ENCODE measurements around the gene MDP1.
A peak's percentile ranks its signal among the peaks of the same experiment; 100 is the strongest.
"Not testable (repeated sequence)": the region's sequence is repeated elsewhere in the genome, so short reads cannot be mapped to it uniquely, and the experiment has no call there.

The MDP1 gene

DNA sequence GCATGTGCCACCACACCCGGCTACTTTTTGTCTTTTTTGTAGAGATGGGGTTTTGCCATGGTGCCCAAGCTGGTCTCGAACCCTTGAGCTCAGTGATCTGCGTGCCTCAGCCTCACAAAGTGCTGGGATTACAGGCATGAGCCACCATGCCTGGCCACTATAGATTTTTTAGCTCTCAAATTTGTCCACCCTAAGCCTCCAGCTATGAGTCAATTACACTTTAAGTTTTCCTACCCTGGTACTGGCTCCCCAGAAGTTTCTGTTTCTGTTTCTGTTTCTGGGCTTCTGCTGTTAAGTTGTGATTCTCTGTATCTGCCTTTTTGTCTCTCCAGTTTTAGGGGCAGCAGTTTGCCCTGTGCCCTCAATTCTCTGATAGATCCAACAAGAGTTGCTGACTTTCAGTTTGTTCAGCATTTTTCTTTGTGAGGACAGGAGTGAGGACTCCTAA lies 30.9 kb upstream of the MDP1 start:
- Histone ChIP-seq H4K20me1 (ENCODE audit: insufficient read depth, low read length) (no peaks in the 10 kb centered on the region), H3K4me2 (ENCODE audit: low read depth, low read length) (peak overlapping the region; percentile 57; the same call in 1 of the 2 replicates), H3F3A (ENCODE audit: insufficient read depth, low read length) (peaks cover 21% of the 10 kb centered on the region; the same call in 1 of the 2 replicates), H3K4me1 (ENCODE audit: low read length) (peaks cover 6% of the 10 kb centered on the region; the same call in 1 of the 2 replicates), H2AFZ (ENCODE audit: low read length) (no peak overlapping the region), H3K79me2 (ENCODE audit: low read length) (peaks cover 3% of the 10 kb centered on the region; the same call in 1 of the 2 replicates), H3K9ac (ENCODE audit: low read length) (peak overlapping the region; percentile 62), H3K36me3 (replicated peaks; ENCODE audit: insufficient read depth, low read length) (no peaks in the 10 kb centered on the region), H3K4me3 (ENCODE audit: low read length) (peak overlapping the region; percentile 25; the same call in 1 of the 2 replicates), H3K27me3 (replicated peaks; ENCODE audit: insufficient read depth, low read length) (no peaks in the 10 kb centered on the region), H3K27ac (ENCODE audit: low read length) (peak overlapping the region; percentile 84), H3K9me3 (replicated peaks; ENCODE audit: insufficient read depth, low read length) (no peaks in the 10 kb centered on the region), H3K9me2 (replicated peaks; ENCODE audit: insufficient read depth, low read length) (no peaks in the 10 kb centered on the region)
- peak; percentile 70 for DNase-seq
- TF ChIP-seq, protein P1, sequence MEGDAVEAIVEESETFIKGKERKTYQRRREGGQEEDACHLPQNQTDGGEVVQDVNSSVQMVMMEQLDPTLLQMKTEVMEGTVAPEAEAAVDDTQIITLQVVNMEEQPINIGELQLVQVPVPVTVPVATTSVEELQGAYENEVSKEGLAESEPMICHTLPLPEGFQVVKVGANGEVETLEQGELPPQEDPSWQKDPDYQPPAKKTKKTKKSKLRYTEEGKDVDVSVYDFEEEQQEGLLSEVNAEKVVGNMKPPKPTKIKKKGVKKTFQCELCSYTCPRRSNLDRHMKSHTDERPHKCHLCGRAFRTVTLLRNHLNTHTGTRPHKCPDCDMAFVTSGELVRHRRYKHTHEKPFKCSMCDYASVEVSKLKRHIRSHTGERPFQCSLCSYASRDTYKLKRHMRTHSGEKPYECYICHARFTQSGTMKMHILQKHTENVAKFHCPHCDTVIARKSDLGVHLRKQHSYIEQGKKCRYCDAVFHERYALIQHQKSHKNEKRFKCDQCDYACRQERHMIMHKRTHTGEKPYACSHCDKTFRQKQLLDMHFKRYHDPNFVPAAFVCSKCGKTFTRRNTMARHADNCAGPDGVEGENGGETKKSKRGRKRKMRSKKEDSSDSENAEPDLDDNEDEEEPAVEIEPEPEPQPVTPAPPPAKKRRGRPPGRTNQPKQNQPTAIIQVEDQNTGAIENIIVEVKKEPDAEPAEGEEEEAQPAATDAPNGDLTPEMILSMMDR (IDR thresholded peaks at IDR 0.05; ENCODE audit: low read length): no peak
- no peak for TF ChIP-seq EZH2 (optimal IDR thresholded peaks at IDR 0.05; ENCODE audit: low read depth, low read length)

DNA sequence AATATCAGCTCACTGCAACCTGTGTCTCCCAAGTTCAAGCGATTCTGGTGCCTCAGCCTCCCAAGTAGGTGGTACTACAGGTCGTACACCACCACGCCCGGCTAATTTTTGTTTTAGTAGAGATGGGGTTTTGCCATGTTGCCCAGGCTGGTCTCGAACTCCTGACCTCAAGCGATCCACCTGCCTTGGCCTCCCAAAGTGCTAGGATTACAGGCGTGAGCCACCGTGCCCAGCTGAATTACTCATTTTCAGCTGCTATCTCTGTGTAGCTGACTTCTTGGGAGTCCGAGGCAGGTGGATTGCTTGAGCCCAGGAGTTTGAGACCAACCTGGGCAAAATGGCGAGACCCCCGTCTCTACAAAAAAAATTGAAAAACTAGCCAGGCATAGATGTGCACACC lies 29.5 kb upstream of the MDP1 start:
- H3K4me2 ChIP-seq (ENCODE audit: low read depth, low read length); H3K27me3 ChIP-seq (replicated peaks; ENCODE audit: insufficient read depth, low read length); H3K27ac ChIP-seq (ENCODE audit: low read length); H3K9ac ChIP-seq (ENCODE audit: low read length); H2AFZ ChIP-seq (ENCODE audit: low read length); DNase-seq; H3K4me1 ChIP-seq (ENCODE audit: low read length); H4K20me1 ChIP-seq (ENCODE audit: insufficient read depth, low read length); H3K36me3 ChIP-seq (replicated peaks; ENCODE audit: insufficient read depth, low read length); H3K9me3 ChIP-seq (replicated peaks; ENCODE audit: insufficient read depth, low read length); H3K4me3 ChIP-seq (ENCODE audit: low read length); H3K9me2 ChIP-seq (replicated peaks; ENCODE audit: insufficient read depth, low read length): not testable (repeated sequence)
- peaks cover 21% of the 10 kb centered on the region; the same call in 1 of the 2 replicates for H3F3A ChIP-seq (ENCODE audit: insufficient read depth, low read length)
- peaks cover 15% of the 10 kb centered on the region for H3K79me2 ChIP-seq (ENCODE audit: low read length)

DNA sequence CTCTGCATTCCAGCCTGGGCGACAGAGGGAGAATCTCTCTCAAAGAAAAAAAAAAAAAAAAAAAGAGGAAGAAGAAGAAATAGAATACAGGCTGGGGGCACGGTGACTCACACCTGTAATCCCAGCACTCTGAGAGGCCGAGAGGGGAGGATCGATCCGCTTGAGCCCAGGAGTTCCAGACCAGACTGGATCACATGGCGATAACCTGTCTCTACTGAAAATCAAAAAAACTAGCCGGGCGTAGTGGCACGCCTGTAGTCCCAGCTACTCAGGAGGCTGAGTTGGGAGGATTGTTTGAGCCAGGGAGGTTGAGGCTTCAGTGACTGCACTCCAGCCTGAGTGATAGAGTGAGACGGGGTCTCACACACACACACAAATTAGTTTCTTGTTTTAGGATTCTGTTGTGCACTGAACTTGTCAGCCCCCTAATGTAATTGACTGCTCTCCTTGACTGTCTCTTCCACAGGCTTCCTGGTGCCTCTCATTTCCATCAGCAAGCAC lies 27.5 kb upstream of the MDP1 start:
- Histone ChIP-seq H3K79me2 (ENCODE audit: low read length) (peaks cover 22% of the 10 kb centered on the region), H3K4me1 (ENCODE audit: low read length) (peaks cover 11% of the 10 kb centered on the region; the same call in 1 of the 2 replicates), H3K9ac (ENCODE audit: low read length) (peak overlapping the region; percentile 88; the same call in 1 of the 2 replicates), H3K27me3 (replicated peaks; ENCODE audit: insufficient read depth, low read length) (no peaks in the 10 kb centered on the region), H3K27ac (ENCODE audit: low read length) (peak overlapping the region; percentile 97; the same call in 1 of the 2 replicates), H3K4me3 (ENCODE audit: low read length) (peak overlapping the region; percentile 84), H3F3A (ENCODE audit: insufficient read depth, low read length) (peaks cover 21% of the 10 kb centered on the region; the same call in 1 of the 2 replicates), H3K9me3 (replicated peaks; ENCODE audit: insufficient read depth, low read length) (no peaks in the 10 kb centered on the region), H3K4me2 (ENCODE audit: low read depth, low read length) (peak overlapping the region; percentile 57), H4K20me1 (ENCODE audit: insufficient read depth, low read length) (no peaks in the 10 kb centered on the region), H3K9me2 (replicated peaks; ENCODE audit: insufficient read depth, low read length) (no peaks in the 10 kb centered on the region), H2AFZ (ENCODE audit: low read length) (peak overlapping the region; percentile 48; the same call in 1 of the 2 replicates), H3K36me3 (replicated peaks; ENCODE audit: insufficient read depth, low read length) (no peaks in the 10 kb centered on the region)
- DNase-seq: peak; percentile 9
- TF ChIP-seq EZH2 (optimal IDR thresholded peaks at IDR 0.05; ENCODE audit: low read depth, low read length): no peak

DNA sequence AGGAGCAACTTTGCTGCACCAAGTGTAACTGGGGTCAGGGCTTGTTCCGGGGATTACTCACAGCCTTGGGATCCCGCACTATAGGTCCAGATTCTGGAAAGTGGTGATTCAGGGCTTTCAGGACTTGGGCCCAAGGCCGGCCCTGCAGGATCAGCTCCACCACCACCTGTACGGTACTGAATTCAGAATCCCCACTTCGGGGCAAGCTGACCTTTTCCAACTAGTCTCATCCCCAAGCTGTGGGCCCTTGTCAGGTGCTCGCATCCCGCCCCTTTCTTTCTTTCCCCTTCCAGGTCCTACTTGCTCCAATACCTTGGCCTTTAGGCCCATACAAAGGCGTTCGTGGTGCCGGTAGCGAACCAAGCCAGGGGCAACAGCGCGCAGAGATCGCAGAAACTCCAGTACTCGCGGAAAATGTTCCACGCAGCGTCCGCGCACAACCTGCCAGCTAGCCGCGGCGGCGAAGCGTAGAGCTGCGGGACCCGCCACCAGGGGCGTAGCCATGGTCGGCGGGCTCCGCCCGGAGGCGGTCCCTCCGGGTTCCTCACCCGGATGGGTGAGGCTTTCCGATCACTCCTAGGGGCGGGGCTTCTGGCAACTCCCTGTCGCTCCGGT lies 26.1 kb upstream of the MDP1 start:
- no peaks in the 10 kb centered on the region for H3K36me3 ChIP-seq (replicated peaks; ENCODE audit: insufficient read depth, low read length)
- H3K9me3 ChIP-seq (replicated peaks; ENCODE audit: insufficient read depth, low read length): no peaks in the 10 kb centered on the region
- H3K27me3 ChIP-seq (replicated peaks; ENCODE audit: insufficient read depth, low read length): no peaks in the 10 kb centered on the region
- H2AFZ ChIP-seq (ENCODE audit: low read length): 0 out of 2 replicates have a peak overlapping the region, but pooled peaks have one; percentile 67
- H3K9me2 ChIP-seq (replicated peaks; ENCODE audit: insufficient read depth, low read length): no peaks in the 10 kb centered on the region
- peak overlapping the region; percentile 97 for H3K27ac ChIP-seq (ENCODE audit: low read length)
- peaks cover 11% of the 10 kb centered on the region; the same call in 1 of the 2 replicates for H3K4me1 ChIP-seq (ENCODE audit: low read length)
- no peaks in the 10 kb centered on the region for H4K20me1 ChIP-seq (ENCODE audit: insufficient read depth, low read length)
- H3K4me3 ChIP-seq (ENCODE audit: low read length): peak overlapping the region; percentile 84
- peak overlapping the region; percentile 88 for H3K9ac ChIP-seq (ENCODE audit: low read length)
- DNase-seq: peak; percentile 84
- peaks cover 22% of the 10 kb centered on the region for H3K79me2 ChIP-seq (ENCODE audit: low read length)
- peak overlapping the region; percentile 63 for H3K4me2 ChIP-seq (ENCODE audit: low read depth, low read length)
- no peak for TF ChIP-seq EZH2 (optimal IDR thresholded peaks at IDR 0.05; ENCODE audit: low read depth, low read length)
- TF ChIP-seq EZH2phosphoT487 (IDR thresholded peaks at IDR 0.05; ENCODE audit: low read length): no peak
- TF ChIP-seq, protein P1 (IDR thresholded peaks at IDR 0.05; ENCODE audit: low read length): no peak
- peaks cover 16% of the 10 kb centered on the region; the same call in 1 of the 2 replicates for H3F3A ChIP-seq (ENCODE audit: insufficient read depth, low read length)

All from MM.1S (cell line).